Activated T-cell treated with anti-CD3 and anti-CD28 coated beads for 24 hours (primary cell): Measurements from ENCODE around the gene MBP.

Experiments
- DNase-seq: peaks from one replicate; pipeline ENCODE4 v3.0.0-alpha.2; 2020; ENCODE audit warnings: low read depth

Gene MBP

GRCh38 chr18:77100751-77101355 lies 31.7 kb downstream of the MBP start:
- DNase-seq, result no peak

GRCh38 chr18:77099485-77100370 lies 32.9 kb downstream of the MBP start:
- no peak for DNase-seq

- no peak for DNase-seq
Measured at GRCh38 chr18:77098538-77099174, 33.9 kb downstream of the MBP start.

- no peak for DNase-seq
Measured at GRCh38 chr18:77098029-77098428, 34.6 kb downstream of the MBP start.

GRCh38 chr18:77096936-77097886 lies 35.4 kb downstream of the MBP start:
- no peak for DNase-seq

GRCh38 chr18:77095391-77096371 lies 36.9 kb downstream of the MBP start:
- no peak for DNase-seq

GRCh38 chr18:77093586-77093985 lies 39.0 kb downstream of the MBP start:
- DNase-seq, result no peak

GRCh38 chr18:77093067-77093430 lies 39.5 kb downstream of the MBP start:
- no peak for DNase-seq

- no peak for DNase-seq
Measured at GRCh38 chr18:77092104-77093066, 40.2 kb downstream of the MBP start.

GRCh38 chr18:77091366-77091765 lies 41.2 kb downstream of the MBP start:
- no peak for DNase-seq

GRCh38 chr18:77090546-77091174 lies 41.9 kb downstream of the MBP start:
- no peak for DNase-seq

GRCh38 chr18:77089723-77090285 lies 42.8 kb downstream of the MBP start:
- no peak for DNase-seq

GRCh38 chr18:77088963-77089722 lies 43.4 kb downstream of the MBP start:
- DNase-seq, result no peak

GRCh38 chr18:77087393-77088141 lies 45.0 kb downstream of the MBP start:
- no peak for DNase-seq

GRCh38 chr18:77086656-77087392 lies 45.8 kb downstream of the MBP start:
- DNase-seq, result no peak

GRCh38 chr18:77086034-77086433 lies 46.5 kb downstream of the MBP start:
- no peak for DNase-seq

- DNase-seq, result no peak
Measured at GRCh38 chr18:77084688-77085035, 47.9 kb downstream of the MBP start.
